GM23338 (cell line): ENCODE measurements around the gene PPP1CA.

Experiments used
- CREB1 ChIP-seq: fragments of 250-450 bp; sonication (Bioruptor Pico); IDR thresholded peaks from 2 replicates; pipeline ENCODE4 v1.5.0; 2020; ENCODE audit warnings: low read depth, mild to moderate bottlenecking, moderate library complexity
- ETS1 ChIP-seq: IDR thresholded peaks from 2 replicates; pipeline ENCODE4 v1.6.1; 2016; ENCODE audit warnings: antibody characterized with exemption
- EZH2 ChIP-seq: fragments of 200-600 bp; sonication (generic); IDR thresholded peaks from one replicate; pipeline ENCODE4 v1.8.0; 2017; ENCODE audit warnings: antibody characterized with exemption, mild to moderate bottlenecking, low read depth; ENCODE audit not compliant: unreplicated experiment
- EZH2phosphoT487 ChIP-seq: fragments of 200-600 bp; sonication (generic); IDR thresholded peaks from one replicate; pipeline ENCODE4 v1.8.1; 2018; ENCODE audit warnings: antibody characterized with exemption; ENCODE audit not compliant: unreplicated experiment
- JUNB ChIP-seq: IDR thresholded peaks from one replicate; pipeline ENCODE4 v1.6.1; 2016; ENCODE audit warnings: antibody characterized with exemption; ENCODE audit not compliant: unreplicated experiment
- NANOG ChIP-seq: IDR thresholded peaks from 2 replicates; pipeline ENCODE4 v1.6.1; 2016; ENCODE audit warnings: antibody characterized with exemption, borderline replicate concordance
- POLR2AphosphoS5 ChIP-seq: IDR thresholded peaks from 2 replicates; pipeline ENCODE4 v1.6.1; 2016; ENCODE audit warnings: antibody characterized with exemption, low read depth
- REST ChIP-seq: IDR thresholded peaks from one replicate; pipeline ENCODE4 v1.6.1; 2018; ENCODE audit warnings: antibody characterized with exemption; ENCODE audit not compliant: unreplicated experiment
- STAT1 ChIP-seq: IDR thresholded peaks from one replicate; pipeline ENCODE4 v1.6.1; 2016; ENCODE audit warnings: antibody characterized with exemption; ENCODE audit not compliant: unreplicated experiment
- TF ChIP-seq, protein P1 (sequence below), 2 experiments: fragments of 200-600 bp in 1 of 2; sonication (generic) in 1 of 2; conservative IDR thresholded peaks; 2 replicates each; pipeline versions ENCODE4 v1.5.1 to v1.6.1; 2016 to 2017; ENCODE audit warnings: antibody characterized with exemption in 2 of 2, low read depth in 2 of 2, mild to moderate bottlenecking in 2 of 2, moderate library complexity in 1 of 2

- TF ChIP-seq, protein P1, sequence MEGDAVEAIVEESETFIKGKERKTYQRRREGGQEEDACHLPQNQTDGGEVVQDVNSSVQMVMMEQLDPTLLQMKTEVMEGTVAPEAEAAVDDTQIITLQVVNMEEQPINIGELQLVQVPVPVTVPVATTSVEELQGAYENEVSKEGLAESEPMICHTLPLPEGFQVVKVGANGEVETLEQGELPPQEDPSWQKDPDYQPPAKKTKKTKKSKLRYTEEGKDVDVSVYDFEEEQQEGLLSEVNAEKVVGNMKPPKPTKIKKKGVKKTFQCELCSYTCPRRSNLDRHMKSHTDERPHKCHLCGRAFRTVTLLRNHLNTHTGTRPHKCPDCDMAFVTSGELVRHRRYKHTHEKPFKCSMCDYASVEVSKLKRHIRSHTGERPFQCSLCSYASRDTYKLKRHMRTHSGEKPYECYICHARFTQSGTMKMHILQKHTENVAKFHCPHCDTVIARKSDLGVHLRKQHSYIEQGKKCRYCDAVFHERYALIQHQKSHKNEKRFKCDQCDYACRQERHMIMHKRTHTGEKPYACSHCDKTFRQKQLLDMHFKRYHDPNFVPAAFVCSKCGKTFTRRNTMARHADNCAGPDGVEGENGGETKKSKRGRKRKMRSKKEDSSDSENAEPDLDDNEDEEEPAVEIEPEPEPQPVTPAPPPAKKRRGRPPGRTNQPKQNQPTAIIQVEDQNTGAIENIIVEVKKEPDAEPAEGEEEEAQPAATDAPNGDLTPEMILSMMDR (conservative IDR thresholded peaks at IDR 0.05; ENCODE audit: low read depth in 2 of 2) = no peak
- no peak for TF ChIP-seq POLR2AphosphoS5
- no peak for TF ChIP-seq EZH2
- TF ChIP-seq NANOG = no peak
- TF ChIP-seq REST = no peak
- no peak for TF ChIP-seq CREB1 (CRISPR knock-in tag)
- no peak for TF ChIP-seq EZH2phosphoT487
- TF ChIP-seq JUNB = no peak
- no peak for TF ChIP-seq ETS1
- TF ChIP-seq STAT1 = no peak
Observed at GRCh38 chr11:67405688-67406339, 4.2 kb upstream of the PPP1CA start.
